HL-60 (cell line): ENCODE measurements around the gene BAD.

ENCODE experiments used
- DNase-seq, 2 experiments: peaks; one replicate each; pipeline ENCODE4 v3.0.0-alpha.2; 2010 to 2020; ENCODE audit warnings: low read depth in 1 of 2, low spot score in 1 of 2
- H3K27ac ChIP-seq: fragments of 250-450 bp; sonication (Bioruptor Pico); replicated peaks from 2 replicates; pipeline ENCODE4 v1.5.1; 2020; ENCODE audit warnings: mild to moderate bottlenecking, moderate library complexity
- H3K27me3 ChIP-seq: fragments of 250-450 bp; sonication (Bioruptor Pico); 2 replicates; pipeline ENCODE4 v1.5.1; 2021; ENCODE audit warnings: mild to moderate bottlenecking, moderate library complexity; ENCODE audit not compliant: insufficient read depth, poor library complexity, severe bottlenecking
- H3K4me3 ChIP-seq: replicated peaks from 2 replicates; pipeline ENCODE4 v1.5.1; 2011; ENCODE audit warnings: mild to moderate bottlenecking, control low read depth, low read length; ENCODE audit not compliant: insufficient read depth
- GABPA ChIP-seq: IDR thresholded peaks from 2 replicates; pipeline ENCODE4 v1.6.1; 2012; ENCODE audit warnings: low read depth
- POLR2AphosphoS5 ChIP-seq: IDR thresholded peaks from 2 replicates; pipeline ENCODE4 v1.6.1; 2012; ENCODE audit warnings: low read depth
- REST ChIP-seq: IDR thresholded peaks from 2 replicates; pipeline ENCODE4 v1.6.1; 2012; ENCODE audit warnings: low read depth; ENCODE audit not compliant: insufficient replicate concordance
- SPI1 ChIP-seq: IDR thresholded peaks from 2 replicates; pipeline ENCODE4 v1.6.1; 2012; ENCODE audit warnings: low read depth, mild to moderate bottlenecking, borderline replicate concordance
- TF ChIP-seq, protein P1 (sequence below): IDR thresholded peaks from one replicate; pipeline ENCODE4 v1.5.1; 2011; ENCODE audit warnings: low read length, control low read depth, inconsistent platforms; ENCODE audit not compliant: insufficient read depth

Gene BAD

DNA sequence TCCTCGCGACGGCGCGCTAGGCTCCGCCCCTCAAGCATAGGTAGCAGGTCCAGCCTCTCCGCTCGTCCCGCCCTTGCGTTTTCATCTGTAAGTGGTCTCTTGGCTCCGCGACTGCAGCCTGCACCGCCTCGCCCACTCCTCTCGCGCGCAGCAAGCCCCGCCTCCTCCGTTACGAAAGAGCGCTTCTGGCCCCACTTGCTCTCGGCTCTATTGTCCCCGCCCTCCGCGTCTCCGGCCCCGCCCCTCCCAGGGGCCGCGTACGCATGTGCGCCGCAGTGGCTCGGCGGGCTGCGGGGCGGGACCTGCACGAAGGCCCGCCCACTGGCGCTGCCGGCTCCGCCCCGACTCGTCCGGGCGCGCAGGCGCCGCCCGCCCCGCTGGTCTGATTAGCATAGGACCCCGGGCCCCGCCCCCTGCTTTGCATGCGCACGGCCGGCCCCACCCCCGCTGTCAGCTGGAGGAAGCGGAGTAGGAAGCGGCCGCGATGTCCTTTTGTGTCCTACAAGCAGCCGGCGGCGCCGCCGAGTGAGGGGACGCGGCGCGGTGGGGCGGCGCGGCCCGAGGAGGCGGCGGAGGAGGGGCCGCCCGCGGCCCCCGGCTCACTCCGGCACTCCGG, 20.7 kb upstream of the BAD start, which contains the start of gene ESRRA:
ESRRA (plus strand) TSS at position 450 of the 616 bp plus-strand sequence. CDS start 1,656 bp downstream, outside the sequence.
- H3K4me3 ChIP-seq, result peak within 1 kb of the TSS; percentile 53
- peaks cover 7% of the 10 kb centered on the region for H3K27me3 ChIP-seq
- no peak for TF ChIP-seq POLR2AphosphoS5
- no peak for TF ChIP-seq SPI1
- TF ChIP-seq, protein P1, sequence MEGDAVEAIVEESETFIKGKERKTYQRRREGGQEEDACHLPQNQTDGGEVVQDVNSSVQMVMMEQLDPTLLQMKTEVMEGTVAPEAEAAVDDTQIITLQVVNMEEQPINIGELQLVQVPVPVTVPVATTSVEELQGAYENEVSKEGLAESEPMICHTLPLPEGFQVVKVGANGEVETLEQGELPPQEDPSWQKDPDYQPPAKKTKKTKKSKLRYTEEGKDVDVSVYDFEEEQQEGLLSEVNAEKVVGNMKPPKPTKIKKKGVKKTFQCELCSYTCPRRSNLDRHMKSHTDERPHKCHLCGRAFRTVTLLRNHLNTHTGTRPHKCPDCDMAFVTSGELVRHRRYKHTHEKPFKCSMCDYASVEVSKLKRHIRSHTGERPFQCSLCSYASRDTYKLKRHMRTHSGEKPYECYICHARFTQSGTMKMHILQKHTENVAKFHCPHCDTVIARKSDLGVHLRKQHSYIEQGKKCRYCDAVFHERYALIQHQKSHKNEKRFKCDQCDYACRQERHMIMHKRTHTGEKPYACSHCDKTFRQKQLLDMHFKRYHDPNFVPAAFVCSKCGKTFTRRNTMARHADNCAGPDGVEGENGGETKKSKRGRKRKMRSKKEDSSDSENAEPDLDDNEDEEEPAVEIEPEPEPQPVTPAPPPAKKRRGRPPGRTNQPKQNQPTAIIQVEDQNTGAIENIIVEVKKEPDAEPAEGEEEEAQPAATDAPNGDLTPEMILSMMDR, result no peak
- TF ChIP-seq REST, result no peak
- no peak for TF ChIP-seq GABPA
- H3K27ac ChIP-seq, result peak within 1 kb of the TSS; percentile 98
- DNase-seq, result peak; percentile 99

DNA sequence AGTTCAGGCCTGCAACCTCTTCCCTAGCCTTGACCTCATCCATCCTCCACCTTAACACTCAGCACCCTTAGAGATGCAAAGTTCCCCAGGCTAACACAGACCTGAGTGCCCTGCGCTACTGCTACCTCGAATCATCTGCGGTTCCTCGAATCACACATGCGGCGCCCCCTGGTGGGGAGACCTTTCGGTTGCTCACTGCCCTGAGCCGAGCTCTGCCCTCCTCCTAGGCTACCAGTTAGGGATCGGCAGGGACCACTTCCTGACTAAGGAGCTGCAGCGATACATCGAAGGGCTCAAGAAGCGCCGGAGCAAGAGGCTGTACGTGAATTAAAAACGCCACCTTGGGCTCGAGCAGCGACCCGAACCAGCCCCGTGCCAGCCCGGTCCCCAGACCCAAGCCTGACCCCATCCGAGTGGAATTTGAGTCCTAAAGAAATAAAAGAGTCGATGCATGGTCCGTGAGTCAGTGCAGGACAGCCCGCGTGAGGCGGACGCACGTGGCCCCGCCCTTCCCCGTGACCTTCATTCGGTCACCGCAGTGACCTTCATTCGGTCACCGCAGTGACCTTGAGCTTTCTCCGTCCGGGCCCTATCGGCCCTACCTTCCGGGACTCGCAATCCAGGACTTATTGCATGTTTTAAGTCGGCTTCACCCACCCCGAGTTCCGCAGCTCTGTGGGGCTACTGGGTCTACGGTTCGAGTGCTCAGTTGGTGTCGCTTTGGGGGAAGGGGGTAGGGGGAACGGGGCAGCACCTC, 20.0 kb upstream of the BAD start:
- H3K4me3 ChIP-seq, result peak overlapping the region; percentile 47
- peak overlapping the region; percentile 98 for H3K27ac ChIP-seq
- DNase-seq, result peak; percentile 92 to 96
- peaks cover 14% of the 10 kb centered on the region for H3K27me3 ChIP-seq
- TF ChIP-seq, protein P1, result peak; percentile 87
- peak; percentile 5 for TF ChIP-seq REST
- TF ChIP-seq GABPA, result 0 out of 2 replicates have a peak, but pooled peaks have one; percentile 7
- TF ChIP-seq SPI1, result peak; percentile 15; the same call in 1 of the 2 replicates
- TF ChIP-seq POLR2AphosphoS5, result peak; percentile 69

GRCh38 chr11:64304032-64304315, 19.5 kb upstream of the BAD start:
- H3K4me3 ChIP-seq, result peak overlapping the region; percentile 47
- peaks cover 19% of the 10 kb centered on the region for H3K27me3 ChIP-seq
- no peak overlapping the region for H3K27ac ChIP-seq
- DNase-seq, result no peak
- TF ChIP-seq, protein P1, result no peak
- TF ChIP-seq SPI1, result no peak
- no peak for TF ChIP-seq POLR2AphosphoS5
- TF ChIP-seq GABPA, result no peak
- no peak for TF ChIP-seq REST
